ENCODE data around the gene CD300H. TPM values are rescaled to one million over a fixed set of nuclear protein-coding genes. Genes with fewer than 3 reads are reported as not detected.

Gene CD300H
- total RNA-seq, 1 donor from 2014 or later, result not detected

DNA sequence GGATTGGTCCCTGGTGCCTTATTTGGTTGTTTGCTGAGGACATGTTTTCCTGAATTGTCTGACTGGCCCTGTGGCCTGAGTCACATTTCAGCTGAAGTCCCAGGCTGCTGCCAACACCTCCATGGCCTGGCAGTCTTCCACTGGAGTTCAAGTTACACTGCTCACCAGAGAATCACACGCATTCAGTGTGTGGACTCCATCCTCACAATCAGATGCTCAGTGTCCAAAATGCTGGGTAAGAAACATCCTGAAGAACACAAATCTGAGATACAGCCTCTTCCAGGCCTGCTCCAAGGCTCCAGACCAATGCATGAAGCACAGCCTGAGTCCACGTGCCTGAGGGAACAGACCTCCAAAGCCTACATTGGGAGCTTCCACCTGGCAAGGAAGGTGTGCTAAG, 55.3 kb downstream of the CD300H start:
- peaks cover 16% of the 10 kb centered on the region for H3K9me3 Mint-ChIP-seq (ENCODE audit: low read depth)
- peaks cover 40% of the 10 kb centered on the region for H3K27me3 Mint-ChIP-seq (ENCODE audit: low read depth)
- no peak for DNase-seq (ENCODE audit: low spot score)
- TF ChIP-seq, protein P1, sequence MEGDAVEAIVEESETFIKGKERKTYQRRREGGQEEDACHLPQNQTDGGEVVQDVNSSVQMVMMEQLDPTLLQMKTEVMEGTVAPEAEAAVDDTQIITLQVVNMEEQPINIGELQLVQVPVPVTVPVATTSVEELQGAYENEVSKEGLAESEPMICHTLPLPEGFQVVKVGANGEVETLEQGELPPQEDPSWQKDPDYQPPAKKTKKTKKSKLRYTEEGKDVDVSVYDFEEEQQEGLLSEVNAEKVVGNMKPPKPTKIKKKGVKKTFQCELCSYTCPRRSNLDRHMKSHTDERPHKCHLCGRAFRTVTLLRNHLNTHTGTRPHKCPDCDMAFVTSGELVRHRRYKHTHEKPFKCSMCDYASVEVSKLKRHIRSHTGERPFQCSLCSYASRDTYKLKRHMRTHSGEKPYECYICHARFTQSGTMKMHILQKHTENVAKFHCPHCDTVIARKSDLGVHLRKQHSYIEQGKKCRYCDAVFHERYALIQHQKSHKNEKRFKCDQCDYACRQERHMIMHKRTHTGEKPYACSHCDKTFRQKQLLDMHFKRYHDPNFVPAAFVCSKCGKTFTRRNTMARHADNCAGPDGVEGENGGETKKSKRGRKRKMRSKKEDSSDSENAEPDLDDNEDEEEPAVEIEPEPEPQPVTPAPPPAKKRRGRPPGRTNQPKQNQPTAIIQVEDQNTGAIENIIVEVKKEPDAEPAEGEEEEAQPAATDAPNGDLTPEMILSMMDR (IDR thresholded peaks at IDR 0.05), result no peak
- no peak overlapping the region for H3K4me3 Mint-ChIP-seq (ENCODE audit: unreplicated experiment)
- no peak overlapping the region for H3K27ac Mint-ChIP-seq (ENCODE audit: unreplicated experiment)
- H3K4me1 Mint-ChIP-seq (ENCODE audit: low read depth), result peaks cover 6% of the 10 kb centered on the region
- H3K36me3 Mint-ChIP-seq (ENCODE audit: low read depth), result peaks cover 6% of the 10 kb centered on the region

Other genes with a start within 250 kb of the CD300H start
- gene KIF19, start 241.3 kb downstream of the CD300H start, total RNA-seq, result not detected in 3 replicates
- not detected in 3 replicates for gene BTBD17, start 205.6 kb downstream of the CD300H start, total RNA-seq
- not detected in 3 replicates for gene GPR142, start 200.0 kb downstream of the CD300H start, total RNA-seq
- 18.0 to 47.8 TPM (median 47.0 TPM) in 3 replicates for gene GPRC5C, start 135.4 kb downstream of the CD300H start, total RNA-seq
- not detected in 3 replicates for gene CD300A, start 100.9 kb downstream of the CD300H start, total RNA-seq
- gene CD300LB, start 36.0 kb downstream of the CD300H start, total RNA-seq, result not detected in 3 replicates
- gene CD300C, start 21.4 kb downstream of the CD300H start, total RNA-seq, result not detected in 3 replicates
- gene CD300LD, start 24.8 kb upstream of the CD300H start, total RNA-seq, result not detected in 3 replicates
- gene CD300E, start 56.2 kb upstream of the CD300H start, total RNA-seq, result not detected in 3 replicates
- gene CD300LF, start 145.4 kb upstream of the CD300H start, total RNA-seq, result not detected in 3 replicates
- gene RAB37, start 169.7 kb upstream of the CD300H start, total RNA-seq, result 0.15 TPM in 1 of 3 replicates, not detected in the others
- gene NHERF1, start 181.1 kb upstream of the CD300H start, total RNA-seq, result 98.7 to 108 TPM (median 98.7 TPM) in 3 replicates
- gene NAT9, start 208.8 kb upstream of the CD300H start, total RNA-seq, result 46.8 to 48.9 TPM (median 47.4 TPM) in 3 replicates